HG03064 (cell line): Measurements from ENCODE around the gene PNMT.

Source experiments
- ATAC-seq: cut with Tn5 transposase; IDR thresholded peaks from one replicate; pipeline ENCODE4 v1.9.1; 2021; ENCODE audit warnings: low read depth; ENCODE audit not compliant: unreplicated experiment

Gene PNMT

GRCh38 chr17:39632153-39632941, 35.9 kb upstream of the PNMT start:
- no peak for ATAC-seq

GRCh38 chr17:39633570-39634183, 34.6 kb upstream of the PNMT start:
- ATAC-seq, result no peak

GRCh38 chr17:39634384-39634871, 33.8 kb upstream of the PNMT start:
- no peak for ATAC-seq

- ATAC-seq, result no peak
These were observed 32.6 kb upstream of the PNMT start for GRCh38 chr17:39635614-39636176.

- no peak for ATAC-seq
These were observed 31.7 kb upstream of the PNMT start for GRCh38 chr17:39636587-39636926.

GRCh38 chr17:39636927-39637736, 31.1 kb upstream of the PNMT start, which contains the start of gene STARD3:
STARD3 (plus strand) TSS chr17:39637144; CDS start chr17:39653532, 16,388 bp downstream.
- ATAC-seq, result peak; percentile 70

- ATAC-seq, result no peak
These were observed 29.9 kb upstream of the PNMT start for GRCh38 chr17:39638317-39638716.

- no peak for ATAC-seq
These were observed 29.2 kb upstream of the PNMT start for GRCh38 chr17:39639043-39639442.

- ATAC-seq, result no peak
These were observed 28.4 kb upstream of the PNMT start for GRCh38 chr17:39639566-39640458.

GRCh38 chr17:39640591-39641031, 27.6 kb upstream of the PNMT start:
- ATAC-seq, result no peak

GRCh38 chr17:39641097-39641496, 27.2 kb upstream of the PNMT start:
- ATAC-seq, result no peak

- no peak for ATAC-seq
These were observed 26.4 kb upstream of the PNMT start for GRCh38 chr17:39641883-39642282.

- no peak for ATAC-seq
These were observed 25.8 kb upstream of the PNMT start for GRCh38 chr17:39642291-39643074.

GRCh38 chr17:39643271-39643670, 25.0 kb upstream of the PNMT start:
- ATAC-seq, result no peak

GRCh38 chr17:39647256-39647655, 21.0 kb upstream of the PNMT start:
- ATAC-seq, result no peak

GRCh38 chr17:39648616-39649366, 19.5 kb upstream of the PNMT start:
- ATAC-seq, result no peak

GRCh38 chr17:39650121-39650579, 18.1 kb upstream of the PNMT start:
- no peak for ATAC-seq

- ATAC-seq, result no peak
These were observed 16.2 kb upstream of the PNMT start for GRCh38 chr17:39651923-39652586.
